H9 (cell line): ENCODE measurements around the gene ACAT1. TPM values are rescaled to one million over a fixed set of nuclear protein-coding genes. Genes with fewer than 3 reads are reported as not detected.

ENCODE experiments used
- DNase-seq: peaks from one replicate; pipeline ENCODE4 v3.0.0-alpha.2; 2017
- H2AFZ ChIP-seq: one replicate; pipeline ENCODE4 v1.6.1; 2013; ENCODE audit warnings: mild to moderate bottlenecking, low read length, control low read depth, moderate library complexity
- H2AK5ac ChIP-seq: 2 replicates; pipeline ENCODE4 v1.6.1; 2013; ENCODE audit warnings: low read length, control low read depth, mixed read lengths; ENCODE audit not compliant: insufficient read length
- H2BK120ac ChIP-seq: one replicate; pipeline ENCODE4 v1.6.1; 2013; ENCODE audit warnings: low read depth, mild to moderate bottlenecking, low read length, control low read depth, inconsistent platforms; ENCODE audit not compliant: poor library complexity, severe bottlenecking
- H2BK12ac ChIP-seq: 2 replicates; pipeline ENCODE4 v1.6.1; 2013; ENCODE audit warnings: low read length, control low read depth, mixed read lengths, low read depth; ENCODE audit not compliant: insufficient read length
- H2BK15ac ChIP-seq: 2 replicates; pipeline ENCODE4 v1.6.1; 2013; ENCODE audit warnings: low read depth, low read length, control low read depth
- H2BK20ac ChIP-seq: one replicate; pipeline ENCODE4 v1.6.1; 2013; ENCODE audit warnings: low read depth, mild to moderate bottlenecking, low read length, control low read depth, inconsistent platforms; ENCODE audit not compliant: poor library complexity, severe bottlenecking
- H2BK5ac ChIP-seq: 2 replicates; pipeline ENCODE4 v1.6.1; 2013; ENCODE audit warnings: low read length, control low read depth, mixed read lengths; ENCODE audit not compliant: insufficient read length
- H3K14ac ChIP-seq: 2 replicates; pipeline ENCODE4 v1.6.1; 2013; ENCODE audit warnings: low read length, control low read depth; ENCODE audit not compliant: insufficient read depth
- H3K18ac ChIP-seq: 2 replicates; pipeline ENCODE4 v1.6.1; 2013; ENCODE audit warnings: low read depth, mild to moderate bottlenecking, mixed read lengths, low read length, control low read depth; ENCODE audit not compliant: insufficient read length
- H3K23ac ChIP-seq: 2 replicates; pipeline ENCODE4 v1.6.1; 2013; ENCODE audit warnings: low read length, control low read depth, mixed read lengths, low read depth; ENCODE audit not compliant: insufficient read length
- H3K23me2 ChIP-seq: 2 replicates; pipeline ENCODE4 v1.6.1; 2013; ENCODE audit warnings: low read depth, mild to moderate bottlenecking, mixed read lengths, low read length, control low read depth; ENCODE audit not compliant: insufficient read length, poor library complexity, severe bottlenecking
- H3K27ac ChIP-seq: 2 replicates; pipeline ENCODE4 v1.5.1; 2013; ENCODE audit warnings: low read length, control low read depth, mixed read lengths, low read depth; ENCODE audit not compliant: insufficient read length
- H3K27me3 ChIP-seq: 2 replicates; pipeline ENCODE4 v1.6.1; 2013; ENCODE audit warnings: low read length, control low read depth, inconsistent platforms; ENCODE audit not compliant: insufficient read depth
- H3K4ac ChIP-seq: 2 replicates; pipeline ENCODE4 v1.6.1; 2013; ENCODE audit warnings: low read depth, mild to moderate bottlenecking, control low read depth, inconsistent platforms, low read length, moderate library complexity
- H3K4me1 ChIP-seq: 2 replicates; pipeline ENCODE4 v1.6.1; 2013; ENCODE audit warnings: low read length, control low read depth, inconsistent platforms; ENCODE audit not compliant: insufficient read depth
- H3K4me2 ChIP-seq: 2 replicates; pipeline ENCODE4 v1.6.1; 2013; ENCODE audit warnings: low read length, control low read depth, mixed read lengths; ENCODE audit not compliant: insufficient read length, insufficient read depth
- H3K56ac ChIP-seq: 2 replicates; pipeline ENCODE4 v1.6.1; 2013; ENCODE audit warnings: low read depth, mild to moderate bottlenecking, mixed read lengths, low read length, control low read depth; ENCODE audit not compliant: insufficient read length
- H3K79me1 ChIP-seq: 2 replicates; pipeline ENCODE4 v1.6.1; 2013; ENCODE audit warnings: low read depth, mild to moderate bottlenecking, moderate library complexity, low read length, control low read depth, inconsistent platforms; ENCODE audit not compliant: insufficient read depth, poor library complexity, severe bottlenecking
- H3K79me2 ChIP-seq: 2 replicates; pipeline ENCODE4 v1.6.1; 2013; ENCODE audit warnings: low read length, control low read depth, inconsistent platforms; ENCODE audit not compliant: insufficient read depth
- H3K9ac ChIP-seq: 2 replicates; pipeline ENCODE4 v1.6.1; 2013; ENCODE audit warnings: low read length, control low read depth, mixed read lengths; ENCODE audit not compliant: insufficient read length; ENCODE audit errors: extremely low read depth
- H3K9me3 ChIP-seq: one replicate; pipeline ENCODE4 v1.6.1; 2013; ENCODE audit warnings: low read depth, low read length, inconsistent platforms; ENCODE audit not compliant: control insufficient read depth
- H3T11ph ChIP-seq: one replicate; pipeline ENCODE4 v1.6.1; 2013; ENCODE audit warnings: mild to moderate bottlenecking, low read length, control low read depth, inconsistent platforms
- H4K20me1 ChIP-seq: one replicate; pipeline ENCODE4 v1.6.1; 2013; ENCODE audit not compliant: control insufficient read depth, insufficient read length, insufficient read depth
- H4K5ac ChIP-seq: 2 replicates; pipeline ENCODE4 v1.6.1; 2013; ENCODE audit warnings: low read depth, mild to moderate bottlenecking, mixed read lengths, low read length, control low read depth; ENCODE audit not compliant: insufficient read length
- H4K8ac ChIP-seq: replicated peaks from 2 replicates; pipeline ENCODE4 v1.6.1; 2013; ENCODE audit warnings: low read length, control low read depth, mixed read lengths, low read depth; ENCODE audit not compliant: insufficient read length
- H4K91ac ChIP-seq: 2 replicates; pipeline ENCODE4 v1.6.1; 2013; ENCODE audit warnings: low read depth, mild to moderate bottlenecking, moderate library complexity, mixed read lengths, low read length, control low read depth; ENCODE audit not compliant: insufficient read length
- H3K27ac Mint-ChIP-seq, 3 experiments: 2 replicates in 2 of 3; 3 replicates in 1 of 3; pipeline ENCODE4 v1.8.0; 2020 to 2021; ENCODE audit warnings: mixed read lengths in 3 of 3, mild to moderate bottlenecking in 1 of 3, moderate library complexity in 1 of 3
- H3K27me3 Mint-ChIP-seq: 2 replicates; pipeline ENCODE4 v1.8.0; 2021; ENCODE audit warnings: low read depth, mild to moderate bottlenecking, moderate library complexity, mixed read lengths
- H3K36me3 Mint-ChIP-seq, 3 experiments: 2 replicates in 2 of 3; 3 replicates in 1 of 3; pipeline ENCODE4 v1.8.0; 2020 to 2021; ENCODE audit warnings: low read depth in 3 of 3, mixed read lengths in 3 of 3; ENCODE audit not compliant: insufficient read depth in 1 of 3
- H3K4me1 Mint-ChIP-seq, 2 experiments: 2 replicates each; pipeline ENCODE4 v1.8.0; 2020; ENCODE audit warnings: mixed read lengths in 2 of 2
- H3K4me3 Mint-ChIP-seq, 2 experiments: 2 replicates in 1 of 2; 3 replicates in 1 of 2; pipeline ENCODE4 v1.8.0; 2020 to 2021; ENCODE audit warnings: mild to moderate bottlenecking in 2 of 2, mixed read lengths in 2 of 2, moderate library complexity in 1 of 2
- H3K9me3 Mint-ChIP-seq, 2 experiments: 2 replicates in 1 of 2; 3 replicates in 1 of 2; pipeline ENCODE4 v1.8.0; 2020; ENCODE audit warnings: mild to moderate bottlenecking in 2 of 2, mixed read lengths in 2 of 2, moderate library complexity in 1 of 2
- CTCF ChIP-seq: fragments of 200-600 bp; sonication (generic); conservative IDR thresholded peaks from 3 replicates; pipeline ENCODE4 v1.8.0; 2021; ENCODE audit warnings: antibody characterized with exemption, mild to moderate bottlenecking
- WGBS: extraction: QIAGEN DNeasy Blood & Tissue Kit; methylation state at CpG from one replicate; pipeline ENCODE4 v1.1.7; 2013; ENCODE audit warnings: missing lambda C conversion rate, low lambda C conversion rate, mixed read lengths; ENCODE audit not compliant: insufficient read length; ENCODE audit errors: extremely low coverage; 5-methylcytosine and 5-hydroxymethylcytosine counted together
- total RNA-seq: library from RNA; stranded (reverse); gene quantifications from 2 replicates; pipeline ENCODE4 v1.2.1, GENCODE V29; 2021

The ACAT1 gene
- total RNA-seq, 1 experiment from 2014 or later = 39.1 TPM

DNA sequence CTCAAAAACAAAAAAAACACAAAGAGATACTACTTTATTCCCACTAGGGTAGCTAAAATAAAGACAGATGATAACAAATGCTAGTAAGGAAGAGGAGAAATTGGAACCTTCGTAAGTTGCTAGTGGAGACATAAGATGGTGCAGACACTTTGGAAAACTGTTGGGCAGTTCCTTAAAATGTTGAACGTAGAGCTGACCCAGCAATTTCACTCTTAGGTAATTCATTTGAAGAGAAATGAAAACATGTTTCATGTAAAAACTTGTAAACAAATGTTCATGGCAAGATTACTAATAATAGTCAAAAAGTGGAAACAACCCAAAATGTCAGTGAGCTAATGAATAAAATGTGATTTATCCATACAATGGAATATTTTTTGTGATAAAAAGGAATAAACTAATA, 29.2 kb upstream of the ACAT1 start:
- no peak overlapping the region for H3K27ac Mint-ChIP-seq
- no peaks in the 10 kb centered on the region for H3K23me2 ChIP-seq
- no peak overlapping the region for H2AFZ ChIP-seq
- H4K20me1 ChIP-seq = no peaks in the 10 kb centered on the region
- H3K4me2 ChIP-seq = no peak overlapping the region
- no peak overlapping the region for H3K18ac ChIP-seq
- no peaks in the 10 kb centered on the region for H3K79me1 ChIP-seq
- H3K4me1 Mint-ChIP-seq = peaks cover 0 to 4% of the 10 kb centered on the region in 2 experiments; a peak in 1 of 4 replicates
- no peak overlapping the region for H3T11ph ChIP-seq
- H3K4me1 ChIP-seq = no peaks in the 10 kb centered on the region
- H3K9me3 ChIP-seq = no peaks in the 10 kb centered on the region
- no peak overlapping the region for H4K8ac ChIP-seq
- no peak overlapping the region for H3K23ac ChIP-seq
- no peak overlapping the region for H3K56ac ChIP-seq
- H3K36me3 Mint-ChIP-seq = peaks cover 8 to 42% (median 36%) of the 10 kb centered on the region in 3 experiments
- no peak overlapping the region for H4K5ac ChIP-seq
- H3K4me3 Mint-ChIP-seq = no peak overlapping the region
- no peaks in the 10 kb centered on the region for H3K27me3 Mint-ChIP-seq
- no peak overlapping the region for H3K27ac ChIP-seq
- no peak overlapping the region for H3K4ac ChIP-seq
- no peaks in the 10 kb centered on the region for H3K9me3 Mint-ChIP-seq
- H3K14ac ChIP-seq = no peak overlapping the region
- H2AK5ac ChIP-seq = no peak overlapping the region
- no peak overlapping the region for H2BK5ac ChIP-seq
- TF ChIP-seq CTCF = no peak
- H2BK20ac ChIP-seq = no peak overlapping the region
- no peak overlapping the region for H4K91ac ChIP-seq
- H3K9ac ChIP-seq = no peak overlapping the region
- H2BK120ac ChIP-seq = no peak overlapping the region
- no peak overlapping the region for H2BK15ac ChIP-seq
- no peaks in the 10 kb centered on the region for H3K79me2 ChIP-seq
- H3K27me3 ChIP-seq = no peaks in the 10 kb centered on the region
- no peak overlapping the region for H2BK12ac ChIP-seq
- DNase-seq = no peak
- no CpG with 5 or more reads among the region's 2 CpGs for WGBS
